ENCODE data around the gene FAAP20. TPM values are rescaled to one million over a fixed set of nuclear protein-coding genes. Genes with fewer than 3 reads are reported as not detected.

Gene FAAP20
- total and polyA plus RNA-seq, 9 of the 15 experiments (the other 6 are each of a cell fraction or from before 2014, with no cell fraction given), result 0.58 to 143 (median 9.9) TPM

DNA sequence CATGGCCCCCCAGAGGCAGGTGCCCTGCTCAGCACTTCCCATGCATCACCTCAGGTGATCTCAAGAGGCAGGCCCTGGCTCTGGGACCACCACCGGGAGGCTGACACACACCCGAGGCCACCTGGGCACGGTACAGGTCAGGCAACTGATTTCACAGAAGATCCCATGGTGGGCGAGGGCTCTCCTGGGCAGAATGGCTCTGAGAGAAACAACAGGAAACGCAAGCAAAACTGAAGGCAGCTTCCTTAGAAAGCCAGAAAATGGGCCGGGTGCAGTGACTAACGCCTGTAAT is 22.1 kb upstream of the FAAP20 start:
- no peak for FAIRE-seq
- CTCF ChIA-PET (ENCODE audit: low intra/inter-chr PET ratio), result no interaction called here

More for the DNA sequence above, 22.1 kb upstream of the FAAP20 start:
- Histone ChIP-seq H3K27me3 (ENCODE audit: control insufficient read depth in 2 of 2, insufficient read depth in 2 of 2, low read length in 2 of 2) (no peaks in the 10 kb centered on the region), H3K9me3 (replicated peaks; ENCODE audit: control insufficient read depth, insufficient read depth, low read depth, low read length) (no peaks in the 10 kb centered on the region), H3K4me1 (replicated peaks in 1 of 2; ENCODE audit: control insufficient read depth in 2 of 2, insufficient read depth in 2 of 2, low read length in 2 of 2) (peaks cover 20 to 46% of the 10 kb centered on the region in 2 experiments), H4K20me1 (replicated peaks; ENCODE audit: control insufficient read depth, insufficient read depth, low read length) (no peaks in the 10 kb centered on the region), H3K4me3 (no peak overlapping the region), H3K9me1 (ENCODE audit: control insufficient read depth, insufficient read depth, low read length) (no peaks in the 10 kb centered on the region), H2AFZ (ENCODE audit: low read depth, low read length) (no peak overlapping the region), H3K79me2 (ENCODE audit: control insufficient read depth, insufficient read depth, low read length) (no peaks in the 10 kb centered on the region), H3K9ac (ENCODE audit: insufficient read depth in 1 of 2, low read depth in 2 of 2, low read length in 2 of 2) (peak overlapping the region in 1 of 2 experiments; percentile 19; a peak in 1 of 4 replicates), H3K27ac (ENCODE audit: extremely low read depth, low read depth, low read length) (no peak overlapping the region), H3K4me2 (ENCODE audit: insufficient read depth, low read length) (no peak overlapping the region), H3K36me3 (ENCODE audit: control insufficient read depth, insufficient read depth, low read length) (no peaks in the 10 kb centered on the region)
- no TSS peak for BruUV-seq (replicated peaks)
- POLR2A ChIA-PET, result interaction anchor here (0.6 to 4.4 kb wide), 2 partner anchors 9 to 14 kb away, joined by 3 to 22 read pairs; no protein-coding TSS in a partner anchor
- no peak for ATAC-seq
- in situ Hi-C loops (cut with MboI), result no loop called here
- DNase-seq (ENCODE audit: extremely low read depth in 1 of 4, low spot score in 3 of 4), result no peak
- TF ChIP-seq, protein P1, sequence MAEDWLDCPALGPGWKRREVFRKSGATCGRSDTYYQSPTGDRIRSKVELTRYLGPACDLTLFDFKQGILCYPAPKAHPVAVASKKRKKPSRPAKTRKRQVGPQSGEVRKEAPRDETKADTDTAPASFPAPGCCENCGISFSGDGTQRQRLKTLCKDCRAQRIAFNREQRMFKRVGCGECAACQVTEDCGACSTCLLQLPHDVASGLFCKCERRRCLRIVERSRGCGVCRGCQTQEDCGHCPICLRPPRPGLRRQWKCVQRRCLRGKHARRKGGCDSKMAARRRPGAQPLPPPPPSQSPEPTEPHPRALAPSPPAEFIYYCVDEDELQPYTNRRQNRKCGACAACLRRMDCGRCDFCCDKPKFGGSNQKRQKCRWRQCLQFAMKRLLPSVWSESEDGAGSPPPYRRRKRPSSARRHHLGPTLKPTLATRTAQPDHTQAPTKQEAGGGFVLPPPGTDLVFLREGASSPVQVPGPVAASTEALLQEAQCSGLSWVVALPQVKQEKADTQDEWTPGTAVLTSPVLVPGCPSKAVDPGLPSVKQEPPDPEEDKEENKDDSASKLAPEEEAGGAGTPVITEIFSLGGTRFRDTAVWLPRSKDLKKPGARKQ (CRISPR knock-in tag; IDR thresholded peaks at IDR 0.05), result no peak
- no peak for TF ChIP-seq ZNF347 (CRISPR knock-in tag; IDR thresholded peaks at IDR 0.05; ENCODE audit: low read depth)
- TF ChIP-seq, protein P2, sequence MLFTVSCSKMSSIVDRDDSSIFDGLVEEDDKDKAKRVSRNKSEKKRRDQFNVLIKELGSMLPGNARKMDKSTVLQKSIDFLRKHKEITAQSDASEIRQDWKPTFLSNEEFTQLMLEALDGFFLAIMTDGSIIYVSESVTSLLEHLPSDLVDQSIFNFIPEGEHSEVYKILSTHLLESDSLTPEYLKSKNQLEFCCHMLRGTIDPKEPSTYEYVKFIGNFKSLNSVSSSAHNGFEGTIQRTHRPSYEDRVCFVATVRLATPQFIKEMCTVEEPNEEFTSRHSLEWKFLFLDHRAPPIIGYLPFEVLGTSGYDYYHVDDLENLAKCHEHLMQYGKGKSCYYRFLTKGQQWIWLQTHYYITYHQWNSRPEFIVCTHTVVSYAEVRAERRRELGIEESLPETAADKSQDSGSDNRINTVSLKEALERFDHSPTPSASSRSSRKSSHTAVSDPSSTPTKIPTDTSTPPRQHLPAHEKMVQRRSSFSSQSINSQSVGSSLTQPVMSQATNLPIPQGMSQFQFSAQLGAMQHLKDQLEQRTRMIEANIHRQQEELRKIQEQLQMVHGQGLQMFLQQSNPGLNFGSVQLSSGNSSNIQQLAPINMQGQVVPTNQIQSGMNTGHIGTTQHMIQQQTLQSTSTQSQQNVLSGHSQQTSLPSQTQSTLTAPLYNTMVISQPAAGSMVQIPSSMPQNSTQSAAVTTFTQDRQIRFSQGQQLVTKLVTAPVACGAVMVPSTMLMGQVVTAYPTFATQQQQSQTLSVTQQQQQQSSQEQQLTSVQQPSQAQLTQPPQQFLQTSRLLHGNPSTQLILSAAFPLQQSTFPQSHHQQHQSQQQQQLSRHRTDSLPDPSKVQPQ (CRISPR knock-in tag; IDR thresholded peaks at IDR 0.05; ENCODE audit: borderline replicate concordance), result no peak
- 19% methylated on average over 7 of the region's 7 CpGs for WGBS (ENCODE audit: insufficient coverage, low coverage, missing lambda C conversion rate)
- intact Hi-C loops (cut with micrococcal nuclease), result no loop called here
